Measurements from ENCODE around the gene EMSY.
"Not testable (repeated sequence)": the region's sequence is repeated elsewhere in the genome, so short reads cannot be mapped to it uniquely, and the experiment has no call there.

EMSY gene

GRCh38 chr11:76578654-76579055 lies 133.8 kb downstream of the EMSY start:
- no peak for TF ChIP-seq ZFX (IDR thresholded peaks at IDR 0.05; ENCODE audit: borderline replicate concordance)
- no peak for TF ChIP-seq CTCF (IDR thresholded peaks at IDR 0.05)
- no peak overlapping the region for H3K27ac ChIP-seq

DNA sequence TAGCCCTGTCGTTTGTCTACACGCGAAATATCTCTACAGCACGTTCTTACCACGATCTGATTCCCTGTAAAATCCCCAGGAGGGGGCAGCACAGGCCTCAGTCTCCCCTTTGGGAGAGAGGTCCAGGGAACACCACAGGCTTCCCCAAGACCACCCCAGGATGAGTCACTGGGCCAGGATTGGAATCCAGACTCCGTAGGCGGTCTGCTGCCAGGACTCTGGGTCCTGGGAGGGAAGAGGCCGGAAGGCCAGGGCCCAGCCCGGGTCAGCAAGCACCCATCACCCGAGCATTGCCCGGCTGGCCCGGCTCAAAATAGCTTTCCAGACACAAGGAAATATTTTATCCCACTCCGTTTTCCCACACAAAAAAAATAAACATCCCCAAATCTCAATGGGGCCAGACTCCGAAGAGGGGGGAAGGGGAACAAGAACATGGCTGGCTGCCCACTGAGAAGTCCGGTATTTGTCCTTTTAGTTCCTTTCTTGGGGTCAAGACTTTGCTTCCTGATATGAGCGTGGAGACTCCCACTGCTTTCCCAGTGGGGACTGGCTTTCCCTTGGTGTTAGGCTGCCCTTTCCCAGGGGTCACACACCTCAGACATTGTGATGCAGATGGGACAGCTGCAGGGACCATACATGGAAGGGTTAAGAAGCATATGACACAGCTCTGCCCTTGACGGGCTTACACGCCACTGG lies 134.4 kb downstream of the EMSY start:
- H3K27ac ChIP-seq, result no peak overlapping the region
- no peak for TF ChIP-seq ZFX (IDR thresholded peaks at IDR 0.05; ENCODE audit: borderline replicate concordance)
- TF ChIP-seq CTCF (IDR thresholded peaks at IDR 0.05), result peak; percentile 30

DNA sequence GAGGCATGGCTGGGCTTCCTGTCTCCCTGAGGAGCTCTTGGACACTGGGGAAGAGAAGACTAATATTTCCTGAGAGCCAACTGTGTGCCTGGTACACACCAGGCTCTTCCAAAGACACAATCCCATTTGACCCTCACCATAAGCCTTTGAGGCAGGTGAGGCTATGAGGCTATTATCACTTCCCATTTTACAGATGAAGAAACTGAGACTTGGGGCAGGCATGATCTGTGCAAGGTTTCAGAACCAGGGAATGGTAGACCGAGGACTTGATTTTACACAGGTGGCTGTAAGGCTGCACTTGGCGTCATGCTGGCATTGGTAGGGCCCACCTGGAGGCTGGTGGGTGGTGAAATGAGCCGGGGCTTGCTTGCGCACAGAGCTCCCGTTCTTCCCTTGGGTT lies 134.9 kb downstream of the EMSY start:
- H3K27ac ChIP-seq, result no peak overlapping the region
- TF ChIP-seq ZFX (IDR thresholded peaks at IDR 0.05; ENCODE audit: borderline replicate concordance) (no peak), CTCF (IDR thresholded peaks at IDR 0.05) (no peak)

DNA sequence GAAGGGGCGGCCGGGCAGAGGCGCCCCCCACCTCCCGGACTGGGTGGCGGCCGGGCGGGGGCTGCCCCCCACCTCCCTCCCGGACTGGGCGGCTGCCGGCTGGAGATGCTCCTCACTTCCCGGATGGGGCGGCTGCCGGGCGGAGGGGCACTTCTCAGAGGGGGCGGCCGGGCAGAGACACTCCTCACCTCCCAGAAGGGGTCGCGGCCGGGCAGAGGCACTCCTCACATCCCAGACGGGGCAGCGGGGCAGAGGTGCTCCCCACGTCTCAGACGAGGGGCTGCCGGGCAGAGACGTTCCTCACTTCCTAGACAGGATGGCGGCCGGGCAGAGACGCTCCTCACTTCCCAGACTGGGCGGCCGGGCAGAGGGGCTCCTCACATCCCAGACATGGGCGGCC lies 137.7 kb downstream of the EMSY start:
- H3K27ac ChIP-seq, result not testable (repeated sequence)

DNA sequence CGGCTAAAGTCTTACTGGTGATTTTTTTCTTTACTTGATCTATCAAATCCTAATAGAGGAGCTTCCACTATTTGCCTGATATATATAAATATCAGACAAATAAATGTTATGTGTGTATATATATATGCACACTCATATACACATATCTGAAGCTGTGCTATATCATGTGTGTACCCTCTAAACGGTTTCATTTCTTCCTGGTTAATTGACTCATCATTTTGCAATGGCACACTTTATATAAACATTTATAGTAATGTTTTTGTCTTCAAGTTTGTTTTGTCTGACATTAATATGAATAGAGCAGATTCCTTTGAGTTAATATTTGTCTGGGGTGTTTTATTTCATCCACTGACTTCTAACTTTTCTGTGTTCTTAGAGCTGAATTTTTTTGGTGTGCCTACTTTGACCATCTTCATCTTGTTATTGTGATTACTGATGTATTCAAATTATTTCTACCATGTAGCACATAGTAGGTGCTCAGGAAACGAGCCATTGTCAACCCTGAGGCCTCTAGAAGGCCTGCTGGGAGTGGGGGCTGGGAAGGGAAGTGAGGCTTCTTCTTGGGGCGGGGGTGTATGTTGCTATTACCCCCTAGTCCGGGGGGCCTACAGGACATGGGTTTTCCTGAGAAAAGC lies 143.1 kb downstream of the EMSY start:
- no peak overlapping the region for H3K27ac ChIP-seq
- TF ChIP-seq ZFX (IDR thresholded peaks at IDR 0.05; ENCODE audit: borderline replicate concordance), result no peak
- no peak for TF ChIP-seq CTCF (IDR thresholded peaks at IDR 0.05)

DNA sequence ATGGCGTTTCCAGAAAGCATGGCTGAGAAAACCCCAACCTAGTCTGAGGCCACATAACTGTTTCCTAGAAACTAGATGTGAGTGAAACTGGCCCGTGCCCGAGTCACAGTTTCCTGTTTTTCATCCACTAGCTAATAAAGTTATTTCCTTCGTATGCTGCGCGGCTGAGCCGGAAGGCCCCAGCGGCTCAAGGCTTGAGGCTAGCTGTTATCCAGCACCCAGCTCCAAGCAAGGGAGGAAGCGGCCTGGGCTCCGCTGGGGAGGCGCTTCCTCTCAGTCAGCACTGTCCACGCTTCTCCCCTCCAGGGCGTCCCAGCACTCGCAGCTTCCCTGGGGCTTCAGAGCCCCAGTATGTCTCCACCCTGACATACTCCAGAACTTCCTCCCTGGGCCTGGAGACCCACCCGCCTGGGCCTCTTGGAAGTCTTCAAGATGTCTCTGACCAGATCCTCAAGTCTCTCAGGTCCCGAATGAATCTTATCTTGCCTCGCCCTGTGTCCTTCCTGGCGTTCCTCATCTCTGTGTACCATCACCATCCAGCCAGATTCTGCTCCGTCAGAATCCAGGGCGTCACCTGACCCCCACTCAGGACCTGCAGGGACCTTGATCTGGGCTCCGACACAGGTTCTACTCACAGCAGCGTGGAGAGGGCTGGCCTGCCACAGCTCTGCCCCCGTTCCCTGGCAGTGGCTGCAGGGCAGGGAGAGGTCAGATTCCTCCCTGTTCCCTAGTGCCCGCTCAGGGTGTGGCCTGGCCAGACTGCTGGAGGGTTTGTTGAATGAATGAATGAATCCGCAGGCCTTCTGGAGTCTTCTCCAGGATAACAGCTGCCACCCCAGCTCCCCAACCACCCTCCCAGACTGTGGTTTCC lies 143.9 kb downstream of the EMSY start:
- H3K27ac ChIP-seq, result no peak overlapping the region
- no peak for TF ChIP-seq CTCF (IDR thresholded peaks at IDR 0.05)
- TF ChIP-seq ZFX (IDR thresholded peaks at IDR 0.05; ENCODE audit: borderline replicate concordance), result no peak

DNA sequence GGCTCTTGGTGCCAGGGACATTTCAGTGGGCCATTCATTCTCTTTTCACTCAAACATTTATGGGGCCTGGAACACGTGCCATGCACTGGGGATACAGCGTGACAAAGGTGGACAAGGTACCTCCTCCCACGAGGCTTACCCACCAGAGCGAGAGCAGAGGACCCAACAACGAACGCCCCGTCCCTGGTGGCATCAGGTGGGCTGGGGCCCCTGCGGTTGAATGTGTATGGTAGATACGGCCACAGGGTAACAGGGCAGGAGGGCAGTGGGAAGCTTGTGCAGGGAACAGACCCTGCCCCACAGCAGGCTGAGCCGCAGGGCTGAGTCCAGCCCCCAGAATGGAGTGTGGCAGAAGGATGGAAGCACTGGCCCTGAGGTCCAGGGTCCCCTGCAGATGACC lies 144.7 kb downstream of the EMSY start:
- H3K27ac ChIP-seq, result no peak overlapping the region
- no peak for TF ChIP-seq ZFX (IDR thresholded peaks at IDR 0.05; ENCODE audit: borderline replicate concordance)
- no peak for TF ChIP-seq CTCF (IDR thresholded peaks at IDR 0.05)

Measured in 22Rv1 (cell line).